Trophoblast cell (in vitro differentiated cells and primary cell): ENCODE measurements around the gene ZNF284. TPM values are rescaled to one million over a fixed set of nuclear protein-coding genes. Genes with fewer than 3 reads are reported as not detected.

Experiments used
- DNase-seq, 2 donors: peaks; one replicate each; pipeline ENCODE4 v3.0.0-alpha.2; 2016
- H2AFZ ChIP-seq: 2 replicates; pipeline ENCODE4 v1.6.1; 2013; ENCODE audit warnings: low read length, moderate library complexity, mild to moderate bottlenecking; ENCODE audit not compliant: insufficient read depth, poor library complexity
- H2AK5ac ChIP-seq: 2 replicates; pipeline ENCODE4 v1.6.1; 2013; ENCODE audit warnings: mild to moderate bottlenecking, low read length
- H2BK120ac ChIP-seq: 2 replicates; pipeline ENCODE4 v1.6.1; 2013; ENCODE audit warnings: low read length, mild to moderate bottlenecking, moderate library complexity; ENCODE audit not compliant: insufficient read depth, poor library complexity
- H2BK12ac ChIP-seq: 2 replicates; pipeline ENCODE4 v1.6.1; 2013; ENCODE audit warnings: mild to moderate bottlenecking, low read length, moderate library complexity
- H2BK5ac ChIP-seq: 2 replicates; pipeline ENCODE4 v1.6.1; 2013; ENCODE audit warnings: low read length, low read depth, moderate library complexity, mild to moderate bottlenecking; ENCODE audit not compliant: poor library complexity
- H3K14ac ChIP-seq: 2 replicates; pipeline ENCODE4 v1.6.1; 2013; ENCODE audit warnings: mild to moderate bottlenecking, low read length
- H3K18ac ChIP-seq: 2 replicates; pipeline ENCODE4 v1.6.1; 2013; ENCODE audit warnings: mild to moderate bottlenecking, low read length
- H3K23ac ChIP-seq: 2 replicates; pipeline ENCODE4 v1.6.1; 2013; ENCODE audit warnings: low read length
- H3K27ac ChIP-seq: 2 replicates; pipeline ENCODE4 v1.5.1; 2013; ENCODE audit warnings: low read depth, mild to moderate bottlenecking, inconsistent platforms, low read length, moderate library complexity
- H3K27me3 ChIP-seq: 2 replicates; pipeline ENCODE4 v1.6.1; 2013; ENCODE audit warnings: inconsistent platforms, mild to moderate bottlenecking, low read length, moderate library complexity; ENCODE audit not compliant: insufficient read depth
- H3K36me3 ChIP-seq, 2 experiments: 1 replicate in 1 of 2; 2 replicates in 1 of 2; pipeline ENCODE4 v1.6.1; 2013; ENCODE audit warnings: low read length in 2 of 2, mild to moderate bottlenecking in 2 of 2, moderate library complexity in 1 of 2; ENCODE audit not compliant: insufficient read depth in 2 of 2, control insufficient read depth in 1 of 2
- H3K4ac ChIP-seq: 2 replicates; pipeline ENCODE4 v1.6.1; 2013; ENCODE audit warnings: low read depth, mild to moderate bottlenecking, low read length, moderate library complexity
- H3K4me1 ChIP-seq, 2 experiments: 1 replicate in 1 of 2; 2 replicates in 1 of 2; pipeline ENCODE4 v1.6.1; 2013; ENCODE audit warnings: low read length in 2 of 2, mild to moderate bottlenecking in 2 of 2, moderate library complexity in 1 of 2; ENCODE audit not compliant: insufficient read depth in 2 of 2, control insufficient read depth in 1 of 2
- H3K4me2 ChIP-seq: 2 replicates; pipeline ENCODE4 v1.6.1; 2013; ENCODE audit warnings: inconsistent platforms, mild to moderate bottlenecking, low read length, moderate library complexity
- H3K4me3 ChIP-seq: 2 replicates; pipeline ENCODE4 v1.5.1; 2013; ENCODE audit warnings: mild to moderate bottlenecking, low read depth, low read length, inconsistent platforms
- H3K79me1 ChIP-seq: one replicate; pipeline ENCODE4 v1.6.1; 2013; ENCODE audit warnings: low read length
- H3K79me2 ChIP-seq: 2 replicates; pipeline ENCODE4 v1.6.1; 2013; ENCODE audit warnings: low read length, mild to moderate bottlenecking; ENCODE audit not compliant: control insufficient read depth, insufficient read depth, poor library complexity
- H3K9ac ChIP-seq: 2 replicates; pipeline ENCODE4 v1.6.1; 2013; ENCODE audit warnings: mild to moderate bottlenecking, low read length
- H3K9me3 ChIP-seq: 2 replicates; pipeline ENCODE4 v1.6.1; 2013; ENCODE audit warnings: low read depth, mild to moderate bottlenecking, control low read depth, inconsistent platforms, low read length; ENCODE audit not compliant: insufficient read depth
- H4K12ac ChIP-seq: 2 replicates; pipeline ENCODE4 v1.6.1; 2013; ENCODE audit warnings: low read depth, mild to moderate bottlenecking, low read length, moderate library complexity
- H4K8ac ChIP-seq: 2 replicates; pipeline ENCODE4 v1.6.1; 2013; ENCODE audit warnings: low read depth, mild to moderate bottlenecking, low read length, moderate library complexity
- H4K91ac ChIP-seq: one replicate; pipeline ENCODE4 v1.6.1; 2013; ENCODE audit warnings: low read depth, mild to moderate bottlenecking, low read length, moderate library complexity
- WGBS: extraction: QIAGEN DNeasy Blood & Tissue Kit; methylation state at CpG from one replicate; pipeline ENCODE4 v1.1.7; 2013; ENCODE audit warnings: missing lambda C conversion rate; ENCODE audit not compliant: insufficient read length, insufficient coverage; ENCODE audit errors: extremely low coverage; 5-methylcytosine and 5-hydroxymethylcytosine counted together
- polyA plus RNA-seq: library from polyadenylated mRNA; stranded (reverse); fragments of 200-250 nt; gene quantifications from 2 replicates; pipeline ENCODE4 v1.2.3, GENCODE V29; 2013

ZNF284 gene
- polyA plus RNA-seq, result 1.2 and 1.4 TPM in 2 replicates

DNA sequence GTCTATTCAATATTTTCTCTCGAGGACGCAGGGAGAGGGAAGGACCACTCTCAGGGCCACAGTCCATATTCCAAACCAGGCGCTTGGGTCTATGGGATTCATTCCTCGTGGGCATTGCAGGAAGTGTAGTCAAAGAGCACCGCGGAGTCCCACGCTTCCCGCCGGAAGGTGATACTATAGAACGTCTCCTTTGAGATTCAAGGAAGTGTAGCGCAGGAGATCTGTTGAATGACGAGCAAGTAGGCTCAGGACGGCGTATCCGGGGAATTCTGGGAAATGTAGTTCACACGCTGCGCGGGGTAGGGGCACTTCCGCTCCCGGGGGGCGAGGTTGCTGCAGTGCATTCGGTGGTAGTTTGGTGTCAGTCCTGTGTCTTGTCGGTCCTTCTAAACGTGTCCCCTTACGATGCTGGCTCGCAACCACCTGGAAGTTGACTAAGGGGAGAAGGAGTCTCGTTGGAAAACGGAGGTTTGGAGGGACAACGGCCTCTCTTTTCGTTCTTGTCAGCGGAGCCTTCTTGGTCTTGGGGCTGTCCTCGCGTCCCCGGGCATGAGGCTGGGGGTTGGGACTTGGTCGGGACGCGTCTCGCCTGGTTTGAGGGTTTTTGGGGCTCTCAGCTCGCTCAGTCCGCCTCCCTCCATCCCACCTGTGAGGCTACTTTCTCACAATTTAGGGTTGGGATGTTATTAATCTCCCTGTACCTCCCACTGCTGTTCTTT lies at the start of gene ZNF284:
Gene ZNF284 (plus strand): TSS at position 336 of the 719 bp plus-strand sequence. CDS start 4,231 bp downstream, outside the sequence.
- peak within 1 kb of the TSS; percentile 8 for H3K9ac ChIP-seq
- H3K4me1 ChIP-seq, result peaks cover 4 to 7% of the 10 kb centered on the region in 2 experiments
- no peak within 1 kb of the TSS for H2BK5ac ChIP-seq
- no CpG with 5 or more reads among the region's 40 CpGs for WGBS
- H3K9me3 ChIP-seq, result no peaks in the 10 kb centered on the region
- H3K4me3 ChIP-seq, result peak within 1 kb of the TSS; percentile 80
- H2AK5ac ChIP-seq, result no peak within 1 kb of the TSS
- no peak within 1 kb of the TSS for H2BK12ac ChIP-seq
- peaks cover 0 to 2% of the 10 kb centered on the region in 2 experiments for H3K36me3 ChIP-seq
- no peak within 1 kb of the TSS for H3K23ac ChIP-seq
- H2AFZ ChIP-seq, result peak within 1 kb of the TSS; percentile 77
- H3K18ac ChIP-seq, result peak within 1 kb of the TSS; percentile 23
- H2BK120ac ChIP-seq, result no peak within 1 kb of the TSS
- no peaks in the 10 kb centered on the region for H3K27me3 ChIP-seq
- peak within 1 kb of the TSS; percentile 37 for H3K14ac ChIP-seq
- H4K12ac ChIP-seq, result peak within 1 kb of the TSS; percentile 56
- no peak within 1 kb of the TSS for H4K91ac ChIP-seq
- no peak within 1 kb of the TSS for H3K4ac ChIP-seq
- peaks cover 3% of the 10 kb centered on the region for H3K79me1 ChIP-seq
- H3K27ac ChIP-seq, result no peak within 1 kb of the TSS
- no peaks in the 10 kb centered on the region for H3K79me2 ChIP-seq
- peak within 1 kb of the TSS; percentile 90 for H4K8ac ChIP-seq
- DNase-seq, result peak; percentile 84 to 92
- H3K4me2 ChIP-seq, result peak within 1 kb of the TSS; percentile 92

- Histone ChIP-seq H3K9ac (no peak overlapping the region), H3K4me1 (peaks cover 2 to 6% of the 10 kb centered on the region in 2 experiments), H3K4me3 (no peak overlapping the region), H4K91ac (peak overlapping the region; percentile 26), H3K18ac (no peak overlapping the region), H3K79me2 (peaks cover 3% of the 10 kb centered on the region), H3K4ac (no peak overlapping the region), H3K14ac (no peak overlapping the region), H2BK5ac (no peak overlapping the region), H2AFZ (peak overlapping the region; percentile 82), H3K4me2 (peak overlapping the region; percentile 88), H3K27me3 (no peaks in the 10 kb centered on the region), H2BK12ac (no peak overlapping the region), H3K36me3 (peaks cover 2 to 14% of the 10 kb centered on the region in 2 experiments), H2AK5ac (no peak overlapping the region), H3K9me3 (no peaks in the 10 kb centered on the region), H4K12ac (peak overlapping the region; percentile 33), H3K27ac (no peak overlapping the region), H4K8ac (peak overlapping the region; percentile 90), H2BK120ac (no peak overlapping the region), H3K23ac (no peak overlapping the region), H3K79me1 (peaks cover 3% of the 10 kb centered on the region)
- WGBS, result no CpG with 5 or more reads among the region's 4 CpGs
- DNase-seq, result no peak
Observed at GRCh38 chr19:44024900-44025216, 47.1 kb upstream of the ZNF284 start.

DNA sequence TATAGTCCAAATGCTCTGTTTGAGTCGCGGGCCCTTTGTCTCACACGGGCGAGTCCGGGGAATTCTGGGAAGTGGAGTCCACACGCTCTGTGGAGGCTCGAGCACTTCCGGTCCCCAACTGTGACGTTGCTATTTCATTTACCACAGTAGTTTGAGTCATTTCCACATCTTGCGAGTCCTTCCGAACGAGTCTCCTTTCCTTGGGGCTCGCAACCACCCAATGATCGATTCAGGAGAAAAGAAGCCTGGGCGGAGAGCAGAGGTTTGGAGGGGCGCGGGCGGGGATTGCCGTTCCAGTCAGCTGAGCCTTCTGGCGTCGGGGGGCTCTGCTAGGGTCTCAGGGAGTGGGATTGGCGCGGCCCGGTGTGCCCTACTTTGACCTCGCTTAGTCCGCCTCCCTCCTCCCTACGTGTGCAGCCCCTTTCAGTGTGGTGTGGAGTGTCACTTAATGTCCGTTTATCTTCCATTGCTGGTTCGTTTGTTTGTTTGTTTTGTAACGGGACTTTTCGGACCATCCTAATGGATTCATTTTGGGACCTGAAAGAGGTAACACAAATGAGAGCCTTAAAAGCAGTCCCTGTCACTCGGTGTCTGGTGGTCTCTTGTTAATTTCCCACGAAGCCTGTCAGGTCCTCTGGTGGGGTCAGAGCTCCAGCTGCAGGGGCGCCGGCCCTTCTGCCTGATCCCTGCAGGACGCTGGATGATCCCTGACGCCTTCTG lies 46.6 kb upstream of the ZNF284 start, which contains the start of gene ZNF222:
Gene ZNF222 (plus strand): TSS at position 163 of the 720 bp plus-strand sequence. CDS start 58 bp downstream, at position 221.
- peak within 1 kb of the TSS; percentile 57 for H3K18ac ChIP-seq
- H2AFZ ChIP-seq, result peak within 1 kb of the TSS; percentile 82
- peaks cover 3% of the 10 kb centered on the region for H3K79me1 ChIP-seq
- H3K9ac ChIP-seq, result peak within 1 kb of the TSS; percentile 77
- no peaks in the 10 kb centered on the region for H3K27me3 ChIP-seq
- WGBS, result no CpG with 5 or more reads among the region's 37 CpGs
- H2AK5ac ChIP-seq, result no peak within 1 kb of the TSS
- peak within 1 kb of the TSS; percentile 90 for H4K8ac ChIP-seq
- no peak within 1 kb of the TSS for H3K27ac ChIP-seq
- peak within 1 kb of the TSS; percentile 26 for H4K91ac ChIP-seq
- peak; percentile 73 to 79 for DNase-seq
- H3K4me2 ChIP-seq, result peak within 1 kb of the TSS; percentile 88
- no peak within 1 kb of the TSS for H3K23ac ChIP-seq
- H2BK12ac ChIP-seq, result no peak within 1 kb of the TSS
- peak within 1 kb of the TSS; percentile 61 for H4K12ac ChIP-seq
- H2BK120ac ChIP-seq, result no peak within 1 kb of the TSS
- H3K4me3 ChIP-seq, result peak within 1 kb of the TSS; percentile 82
- peaks cover 3% of the 10 kb centered on the region for H3K79me2 ChIP-seq
- H2BK5ac ChIP-seq, result no peak within 1 kb of the TSS
- peak within 1 kb of the TSS; percentile 67 for H3K14ac ChIP-seq
- H3K4me1 ChIP-seq, result peaks cover 2 to 6% of the 10 kb centered on the region in 2 experiments
- no peaks in the 10 kb centered on the region for H3K9me3 ChIP-seq
- H3K4ac ChIP-seq, result peak within 1 kb of the TSS; percentile 5
- peaks cover 2 to 14% of the 10 kb centered on the region in 2 experiments for H3K36me3 ChIP-seq

DNA sequence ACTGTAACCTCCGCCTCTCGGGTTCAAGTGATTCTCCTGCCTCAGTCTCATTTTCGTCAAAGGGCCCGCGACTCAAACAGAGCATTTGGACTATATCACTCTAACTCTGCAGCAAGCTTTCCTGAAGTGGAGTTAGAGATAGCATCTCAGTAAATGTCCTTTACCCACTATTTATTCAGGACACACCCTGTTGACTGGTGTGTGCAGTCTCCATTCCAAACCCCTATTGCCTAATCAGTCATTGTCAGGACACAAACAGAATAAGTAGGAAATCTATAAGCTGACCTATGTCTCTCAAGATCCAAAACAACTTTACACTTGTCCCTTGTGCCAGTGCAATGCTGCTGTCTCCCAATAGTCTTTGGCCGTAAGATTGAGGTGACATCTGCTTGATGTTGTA lies 45.3 kb upstream of the ZNF284 start:
- Histone ChIP-seq H3K23ac (no peak overlapping the region), H3K4me3 (no peak overlapping the region), H3K4me1 (peaks cover 2 to 6% of the 10 kb centered on the region in 2 experiments), H3K79me2 (peaks cover 3% of the 10 kb centered on the region), H3K9ac (no peak overlapping the region), H3K14ac (no peak overlapping the region), H3K4ac (no peak overlapping the region), H3K27me3 (no peaks in the 10 kb centered on the region), H2BK120ac (no peak overlapping the region), H4K8ac (no peak overlapping the region), H3K4me2 (no peak overlapping the region), H4K12ac (no peak overlapping the region), H3K27ac (no peak overlapping the region), H2BK12ac (no peak overlapping the region), H2AK5ac (no peak overlapping the region), H3K79me1 (peaks cover 3% of the 10 kb centered on the region), H4K91ac (no peak overlapping the region), H3K9me3 (peaks cover 2% of the 10 kb centered on the region), H3K36me3 (peaks cover 6 to 20% of the 10 kb centered on the region in 2 experiments), H3K18ac (no peak overlapping the region), H2AFZ (no peak overlapping the region), H2BK5ac (no peak overlapping the region)
- WGBS, result no CpG with 5 or more reads among the region's 6 CpGs
- DNase-seq, result no peak
